ENCODE results near the gene NR6A1.

NR6A1 gene

DNA sequence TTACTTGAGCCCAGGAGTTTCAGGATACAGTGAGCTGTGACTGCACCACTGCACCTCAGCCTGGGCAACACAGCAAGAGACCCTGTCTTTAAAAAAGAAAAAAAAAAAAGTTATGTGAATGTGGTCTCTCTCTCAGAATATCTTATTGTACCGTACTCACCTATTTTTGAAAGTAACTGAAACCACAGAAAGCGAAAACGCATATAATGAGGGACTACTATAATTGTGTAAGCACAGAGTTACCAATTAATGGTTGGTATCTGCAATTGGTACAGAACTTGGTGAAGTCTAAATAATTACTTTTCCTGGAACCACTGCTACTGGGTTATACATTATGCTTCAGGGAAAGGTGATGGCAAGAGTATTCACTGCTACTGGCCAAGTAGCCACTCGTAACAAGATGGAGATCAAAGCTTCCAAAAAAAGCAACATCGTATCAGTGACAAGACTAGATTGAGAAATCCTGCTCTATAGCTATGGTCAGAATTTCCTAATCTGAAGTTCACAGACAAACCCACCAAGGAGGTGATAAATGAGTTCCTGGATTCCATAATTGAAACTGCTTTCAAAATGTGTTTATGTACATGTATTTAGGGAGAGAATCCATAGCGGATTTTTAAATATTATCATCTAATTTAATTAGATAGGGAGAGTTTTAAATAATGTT lies 82.7 kb downstream of the NR6A1 start:
- no peak for DNase-seq (ENCODE audit: low read depth in 2 of 2)

DNA sequence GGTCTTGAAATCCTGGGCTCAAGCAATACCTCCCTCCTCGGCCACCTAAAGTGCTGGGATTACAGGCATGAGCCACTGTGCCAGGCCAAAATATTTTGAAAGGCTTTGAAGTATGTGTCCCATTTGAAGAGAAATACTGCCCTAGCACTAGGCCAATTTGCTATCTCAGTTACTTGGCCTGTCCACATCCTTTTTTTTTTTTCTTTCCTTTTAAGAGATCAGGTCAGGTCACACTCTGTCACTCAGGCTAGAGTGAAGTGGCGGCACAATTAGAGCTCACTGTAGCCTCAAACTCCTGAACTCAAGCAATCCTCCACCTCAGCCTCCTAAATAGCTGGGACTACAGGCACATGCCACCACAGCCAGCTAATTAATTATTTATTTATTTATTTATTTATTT lies 84.2 kb downstream of the NR6A1 start:
- DNase-seq (ENCODE audit: low read depth in 2 of 2) = no peak

DNA sequence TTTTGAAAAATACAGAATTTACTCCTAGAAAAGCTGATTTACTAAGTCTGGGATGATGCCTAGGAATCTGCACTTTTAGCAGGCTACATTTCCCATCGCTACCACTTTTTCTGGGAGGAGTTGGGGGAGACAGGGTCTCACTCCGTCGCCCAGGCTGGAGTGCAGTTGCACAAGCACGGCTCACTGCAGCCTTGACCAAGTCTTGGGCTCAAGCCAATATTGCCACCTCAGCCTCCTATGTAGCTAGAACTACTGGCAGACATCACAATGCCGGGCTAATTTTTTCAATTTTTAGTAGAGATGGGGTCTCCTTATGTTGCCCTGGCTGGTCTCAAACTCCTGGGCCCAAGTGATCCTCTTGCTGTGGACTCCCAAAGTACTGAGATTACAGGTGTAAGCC lies 85.9 kb downstream of the NR6A1 start:
- no peak for DNase-seq (ENCODE audit: low read depth in 2 of 2)

DNA sequence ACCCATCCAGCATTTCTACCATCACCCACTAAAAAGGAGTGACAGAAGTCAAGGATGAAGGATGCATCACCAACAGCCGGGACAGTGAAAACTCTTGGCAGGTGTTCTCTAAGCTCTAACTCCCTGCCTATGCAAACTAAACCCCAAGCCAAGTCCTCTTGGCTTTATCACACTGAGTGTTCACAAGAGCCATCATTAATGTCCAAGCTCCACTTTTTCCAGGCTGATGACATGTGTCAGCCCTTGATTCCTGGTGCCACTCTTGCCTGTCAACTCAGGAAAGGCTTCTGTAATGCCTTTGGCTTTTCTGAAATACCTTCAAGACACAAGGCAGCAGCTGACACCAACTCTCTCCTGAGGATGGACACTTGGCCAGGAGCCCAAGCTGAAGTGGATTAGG lies 86.9 kb downstream of the NR6A1 start:
- DNase-seq (ENCODE audit: low read depth in 2 of 2) = no peak

DNA sequence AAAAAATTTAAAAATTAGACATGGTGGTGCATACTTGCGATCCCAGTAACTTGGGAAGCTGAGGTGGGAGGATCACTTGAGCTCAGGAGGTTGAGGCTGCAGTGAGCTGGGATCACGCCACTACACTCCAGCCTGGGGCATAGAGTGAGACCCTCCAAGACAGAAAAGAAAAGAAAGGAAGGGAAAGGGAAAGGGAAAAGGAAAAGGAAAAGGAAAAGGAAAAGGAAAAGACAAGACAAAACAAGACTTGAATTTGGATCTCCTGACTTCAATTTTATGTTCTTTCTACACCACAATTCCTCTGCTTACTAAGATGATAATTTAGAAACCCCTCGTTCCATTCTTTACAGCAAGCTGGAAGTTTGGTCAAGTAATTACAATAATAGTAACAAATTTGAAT lies 88.1 kb downstream of the NR6A1 start:
- no peak for DNase-seq (ENCODE audit: low read depth in 2 of 2)

DNA sequence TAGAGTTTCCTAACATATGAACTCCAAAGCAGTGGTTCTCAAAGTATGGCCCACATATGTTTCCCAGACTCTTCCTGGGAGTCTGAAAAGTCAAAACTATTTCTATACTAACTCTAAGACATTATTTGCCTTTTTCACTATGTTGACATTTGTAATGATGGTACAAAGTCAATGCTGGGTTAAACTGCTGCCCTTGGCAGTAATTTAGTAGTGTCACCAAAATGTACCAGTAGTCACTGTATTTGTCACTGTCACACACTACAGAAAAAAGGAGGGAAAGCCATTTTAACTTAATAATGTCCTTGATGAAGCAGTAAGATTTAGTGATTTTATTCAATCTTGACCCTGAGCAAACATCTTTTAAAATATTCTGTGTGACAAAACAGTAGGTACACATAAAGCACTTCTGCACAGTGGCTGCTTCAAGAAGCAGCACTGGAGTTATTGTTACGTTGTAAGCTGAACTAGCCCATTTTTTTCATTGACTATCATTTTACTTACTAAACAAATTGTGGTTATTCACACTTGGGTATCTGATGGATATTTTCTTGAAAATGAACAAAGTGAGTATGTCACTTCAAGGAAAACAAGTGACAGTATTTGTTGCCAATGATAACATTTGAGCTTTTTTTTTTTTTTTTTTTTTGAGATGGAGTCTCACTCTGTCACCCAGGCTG lies 90.3 kb downstream of the NR6A1 start:
- DNase-seq (ENCODE audit: low read depth in 2 of 2) = no peak

DNA sequence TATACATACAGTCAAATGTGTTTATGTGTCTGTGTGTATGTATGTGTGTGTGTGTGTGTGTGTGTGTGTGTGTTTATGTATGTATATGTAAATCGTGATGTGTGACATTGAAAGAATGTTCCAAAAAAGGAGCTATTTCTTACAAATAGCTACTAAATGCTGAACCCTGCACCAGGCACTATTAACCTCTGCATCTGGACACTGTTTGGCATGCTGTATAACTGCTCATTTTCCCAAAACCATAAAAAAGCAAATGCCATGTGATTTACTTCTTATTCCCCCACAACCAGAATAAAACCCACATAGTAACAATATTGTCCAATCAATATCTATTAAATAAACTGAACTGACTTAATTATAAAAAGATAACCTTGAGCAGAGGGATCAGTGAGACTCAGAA lies 91.1 kb downstream of the NR6A1 start:
- no peak for DNase-seq (ENCODE audit: low read depth in 2 of 2)

DNA sequence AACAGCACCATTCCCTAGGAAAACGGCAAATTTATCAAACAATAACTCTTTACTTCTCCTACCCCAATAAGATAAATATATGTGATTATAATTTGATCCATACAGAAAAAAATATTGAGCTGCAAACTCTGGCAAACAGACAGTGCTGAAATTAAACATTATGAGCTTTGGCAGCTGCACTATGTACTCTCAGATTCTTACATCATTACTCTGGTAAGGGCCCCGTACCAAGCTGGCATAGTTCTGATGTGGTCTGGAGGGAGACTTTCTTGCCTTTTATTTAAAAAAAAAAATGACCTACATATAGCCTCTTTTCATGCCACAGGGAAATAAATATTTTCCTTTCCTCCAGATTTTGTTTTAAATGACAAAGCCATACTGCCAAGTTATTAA lies 95.0 kb downstream of the NR6A1 start:
- DNase-seq (ENCODE audit: low read depth in 2 of 2) = no peak

DNA sequence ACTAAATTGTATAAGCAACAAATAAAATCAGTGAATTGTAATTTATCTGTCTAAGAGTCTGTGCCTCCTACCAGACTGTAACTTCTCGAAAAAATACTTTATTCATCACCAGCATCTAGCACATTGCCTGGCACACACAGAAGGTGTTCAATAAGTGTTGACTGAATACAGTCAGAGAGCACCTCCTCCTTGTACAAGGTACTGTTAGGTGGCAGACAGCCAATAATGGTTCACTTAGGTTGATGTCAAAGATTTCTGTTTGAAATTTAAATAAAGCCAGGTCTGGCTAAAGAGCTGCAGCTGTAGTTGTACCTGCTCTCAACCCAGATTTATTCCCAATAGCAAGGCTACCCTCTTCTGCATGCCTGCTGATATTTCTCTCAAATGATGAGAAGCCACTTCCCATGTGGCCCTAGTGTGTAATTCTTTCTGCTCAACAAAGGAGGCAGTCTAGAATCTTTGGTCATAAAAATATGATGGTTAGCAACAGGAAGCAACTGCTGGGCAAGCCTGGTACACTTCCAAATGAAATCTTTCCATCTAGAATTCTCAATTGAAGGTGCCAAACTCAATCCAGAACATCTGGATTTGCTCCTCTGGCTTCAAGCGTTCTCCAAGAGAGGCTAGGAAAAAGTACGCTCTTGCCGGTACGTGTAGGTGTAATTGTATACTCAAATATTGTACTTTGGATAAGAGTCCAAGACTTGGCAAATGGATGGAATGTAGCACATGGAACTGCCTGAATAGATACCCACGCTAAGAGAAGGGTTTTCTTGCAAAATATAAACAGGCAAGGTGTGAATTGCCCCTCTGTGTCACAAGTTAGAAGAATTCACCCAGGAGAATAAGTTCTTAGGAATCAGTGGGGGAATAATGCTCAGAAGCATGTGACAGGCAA lies 95.6 kb downstream of the NR6A1 start:
- no peak for DNase-seq (ENCODE audit: low read depth in 2 of 2)

DNA sequence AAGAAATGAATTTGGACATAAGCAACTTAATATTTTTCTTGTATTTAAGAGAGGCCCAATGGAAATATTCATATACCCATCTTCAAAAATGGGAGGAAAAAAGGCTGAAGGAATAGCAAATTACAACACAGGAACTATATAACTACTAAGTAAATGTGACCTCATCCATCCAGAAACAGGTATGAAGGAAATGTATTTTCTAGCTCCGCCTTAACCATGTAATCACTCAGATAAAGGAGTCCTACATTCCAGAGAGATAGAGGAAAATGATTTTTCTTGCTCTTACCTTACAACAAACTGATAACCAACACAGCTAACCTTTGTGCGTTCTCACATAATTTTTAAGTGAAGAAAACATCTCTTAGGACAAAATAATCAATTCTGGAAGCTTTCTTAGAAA lies 96.5 kb downstream of the NR6A1 start:
- DNase-seq (ENCODE audit: low read depth in 2 of 2) = no peak

DNA sequence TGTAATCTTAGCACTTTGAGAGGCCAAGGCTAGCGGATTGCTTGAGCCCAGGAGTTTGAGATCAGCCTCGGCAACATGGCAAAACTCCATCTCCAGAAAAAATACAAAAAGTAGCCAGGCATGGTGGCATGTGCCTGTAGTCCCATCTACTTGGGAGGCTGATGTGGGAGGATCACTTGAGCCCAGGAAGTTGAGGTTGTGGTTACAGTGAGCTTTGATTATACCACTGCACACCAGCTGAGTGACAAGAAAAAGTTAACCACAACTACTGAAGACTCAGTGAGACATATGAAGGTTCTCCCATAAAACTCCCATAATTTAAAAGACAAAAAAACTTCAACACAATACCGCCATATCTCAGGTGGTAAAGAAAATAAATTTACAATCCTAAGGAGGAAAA lies 98.0 kb downstream of the NR6A1 start:
- DNase-seq (ENCODE audit: low read depth in 2 of 2) = no peak

DNA sequence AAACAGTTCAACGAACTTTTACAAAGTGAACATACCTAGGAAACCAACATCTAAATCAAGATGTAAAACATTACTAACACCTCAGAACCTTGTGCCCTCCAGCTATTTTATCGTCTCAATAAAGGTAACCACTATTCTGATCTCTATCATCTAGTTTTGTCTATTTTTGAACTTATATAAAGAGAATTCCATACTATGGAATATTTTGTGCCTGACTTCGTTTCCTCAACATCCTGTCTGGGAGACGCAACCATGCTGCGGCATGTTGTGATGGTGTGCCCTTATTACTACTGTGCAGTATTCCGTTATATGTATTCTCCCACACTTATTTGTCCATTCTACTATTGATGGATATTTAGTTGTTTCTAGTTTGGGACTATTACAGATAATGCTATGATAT lies 99.2 kb downstream of the NR6A1 start:
- DNase-seq (ENCODE audit: low read depth in 2 of 2) = no peak

DNA sequence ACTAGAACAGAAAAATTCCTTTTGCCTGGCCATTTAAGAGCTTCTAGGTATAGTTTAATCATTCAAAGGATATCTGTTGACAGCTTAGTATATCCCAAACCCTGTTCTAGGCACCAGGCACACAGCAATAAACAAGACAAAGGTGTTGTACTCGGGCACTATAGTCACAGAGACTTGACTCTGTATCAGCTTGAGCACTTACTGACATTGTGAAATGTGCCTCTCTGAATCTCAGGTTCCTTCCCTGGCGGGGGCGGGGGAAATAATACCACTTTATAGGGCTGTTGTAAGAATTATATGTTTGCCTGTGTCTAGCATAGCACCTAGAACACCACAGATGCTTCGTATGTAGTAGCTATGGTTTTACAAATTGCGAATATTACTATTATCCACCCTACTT lies 104.5 kb downstream of the NR6A1 start:
- no peak for DNase-seq (ENCODE audit: low read depth in 2 of 2)

DNA sequence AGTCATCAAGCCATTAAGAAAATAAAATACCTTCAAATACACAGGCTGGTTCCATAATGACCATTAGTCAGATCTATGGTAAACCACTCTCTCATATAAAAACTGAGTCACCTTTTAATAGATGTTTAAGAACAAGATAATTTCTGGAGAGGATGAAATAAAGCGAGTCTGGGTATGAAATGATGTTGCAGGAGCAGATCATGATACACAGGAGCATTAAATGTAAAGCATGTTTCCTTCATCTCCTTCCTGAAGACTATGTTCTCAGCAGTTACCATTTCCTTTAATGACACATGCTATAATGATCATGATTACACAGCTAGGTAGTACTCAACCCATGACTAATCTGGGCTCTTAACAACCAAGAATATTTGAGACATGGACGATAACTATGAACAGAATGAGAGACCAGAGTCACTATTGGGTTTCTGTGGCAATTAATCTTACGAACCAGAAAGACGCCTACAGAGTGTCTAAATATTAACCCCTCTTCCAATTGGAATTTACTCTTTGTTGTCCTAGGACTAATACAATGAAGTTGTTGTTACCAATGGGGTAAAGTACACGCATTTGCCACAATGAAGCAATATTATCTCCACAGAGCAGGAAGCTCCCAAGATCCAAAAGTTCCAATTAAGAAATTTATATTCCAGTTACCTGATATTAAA lies 105.6 kb downstream of the NR6A1 start:
- DNase-seq (ENCODE audit: low read depth in 2 of 2) = no peak

DNA sequence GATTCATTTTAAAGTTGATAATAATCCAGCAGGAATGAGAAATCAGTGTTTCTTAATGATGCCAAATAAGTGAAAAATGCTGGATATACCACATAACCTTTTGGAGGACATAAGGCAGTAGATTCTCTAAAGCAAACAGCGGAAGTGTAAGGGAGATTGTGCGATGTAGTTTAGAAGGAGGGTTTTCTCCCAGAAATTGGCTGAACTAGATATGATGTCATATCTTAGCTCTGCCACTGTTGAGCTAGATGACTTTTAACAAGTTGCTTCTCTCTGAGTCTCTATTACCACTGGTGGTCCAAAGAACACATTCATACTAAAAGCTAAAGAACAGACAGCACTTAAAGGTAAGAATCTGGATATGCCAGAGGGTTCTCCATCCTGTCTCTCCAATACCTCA lies 107.0 kb downstream of the NR6A1 start:
- no peak for DNase-seq (ENCODE audit: low read depth in 2 of 2)

DNA sequence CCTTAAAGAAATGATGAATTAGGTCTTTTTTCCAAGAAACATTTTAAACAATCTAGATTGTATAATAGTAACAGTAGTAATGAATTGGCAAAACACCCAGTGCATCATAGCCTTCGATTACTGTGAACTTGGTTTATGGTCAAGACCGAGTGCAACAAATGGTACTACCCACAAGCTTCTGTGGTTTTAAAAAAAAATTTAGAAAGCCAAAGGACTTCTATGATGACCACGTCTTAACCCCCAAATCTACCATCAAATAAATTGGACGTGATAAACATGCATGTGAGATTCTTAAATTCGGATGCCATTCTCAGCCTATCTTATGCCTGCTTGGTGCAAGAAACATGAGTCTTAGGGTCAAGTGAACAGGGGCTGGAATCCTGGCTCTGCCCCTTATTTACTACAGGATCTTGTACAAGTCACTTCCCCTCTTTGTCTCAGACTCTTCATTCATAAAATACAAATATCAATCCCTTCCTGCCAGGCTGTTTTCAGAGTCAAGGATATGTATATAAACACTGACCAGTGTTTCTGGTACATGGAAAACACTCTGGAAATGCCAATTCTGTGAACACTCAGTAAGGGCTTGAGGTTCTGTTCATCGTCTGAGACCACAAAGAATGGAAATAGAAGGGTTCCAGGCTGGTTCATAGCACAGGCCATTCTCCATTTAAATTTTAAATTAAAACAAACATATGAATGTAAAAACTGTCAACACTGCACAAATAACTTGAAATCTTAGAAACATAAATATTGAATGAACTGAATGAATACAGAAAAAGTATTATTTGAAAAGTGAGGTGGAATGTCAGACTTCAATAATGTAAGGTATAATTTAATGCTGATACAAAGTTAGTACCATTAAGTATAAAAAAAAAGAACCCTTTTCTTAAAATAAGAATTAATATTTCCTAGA lies 107.8 kb downstream of the NR6A1 start:
- DNase-seq (ENCODE audit: low read depth in 2 of 2) = no peak

DNA sequence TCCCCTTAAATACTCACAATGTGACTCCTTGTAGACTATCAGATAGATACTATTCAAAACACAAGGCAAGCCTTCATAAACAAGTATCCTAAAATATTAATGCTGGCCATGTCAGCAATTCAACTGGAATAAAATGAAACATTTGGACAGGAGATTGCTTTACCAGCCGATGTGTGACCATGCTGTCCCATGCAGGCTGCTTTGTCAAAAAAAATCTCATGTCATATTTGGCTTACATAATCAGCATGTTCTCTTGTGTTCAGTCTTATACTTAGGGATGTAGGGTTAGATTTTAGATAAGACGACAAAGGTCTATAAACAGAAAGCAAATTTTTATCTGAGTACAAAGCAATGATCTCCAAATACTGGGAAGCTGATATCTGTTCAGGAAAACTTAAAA lies 108.5 kb downstream of the NR6A1 start:
- DNase-seq (ENCODE audit: low read depth in 2 of 2) = no peak

DNA sequence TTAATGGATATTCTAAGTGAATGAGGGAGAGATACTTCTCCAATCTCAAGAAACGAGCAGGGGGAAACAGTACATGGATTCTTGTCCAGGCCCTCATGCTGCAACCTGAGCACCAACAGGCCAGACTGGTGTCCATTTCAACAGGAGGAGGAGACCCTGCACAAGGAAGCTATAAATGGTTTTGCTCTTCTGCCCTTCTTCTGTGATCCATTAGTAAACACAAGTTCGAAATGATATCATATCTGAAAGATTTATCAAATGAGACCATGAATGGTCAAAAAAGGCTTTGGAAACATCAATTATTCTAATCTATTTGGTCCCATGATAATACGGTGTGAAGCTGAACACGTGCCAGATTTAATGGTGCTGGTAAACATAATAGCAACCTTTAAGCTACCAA lies 109.8 kb downstream of the NR6A1 start:
- no peak for DNase-seq (ENCODE audit: low read depth in 2 of 2)

DNA sequence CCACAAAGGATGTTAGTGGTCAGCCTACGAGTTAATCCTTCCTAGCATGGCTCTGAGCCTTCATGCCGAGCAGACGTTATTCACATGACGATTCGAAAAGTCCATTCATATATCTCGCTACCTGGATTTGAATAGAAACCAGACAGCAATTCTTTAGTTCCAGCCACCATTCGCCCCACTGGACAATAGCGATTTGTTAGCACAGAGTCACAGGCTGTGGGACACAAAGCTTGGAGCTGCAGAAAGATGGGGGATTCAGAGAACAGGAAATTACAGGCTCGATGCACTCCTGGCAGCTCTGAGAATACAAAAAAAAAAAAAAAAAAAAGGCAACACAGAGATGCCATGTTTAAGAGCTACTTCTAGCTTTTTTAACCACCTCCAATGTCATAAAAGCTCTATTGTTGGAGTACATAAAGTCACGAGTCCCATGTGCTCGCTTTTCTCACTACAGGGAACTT lies 110.7 kb downstream of the NR6A1 start:
- DNase-seq (ENCODE audit: low read depth in 2 of 2) = no peak

DNA sequence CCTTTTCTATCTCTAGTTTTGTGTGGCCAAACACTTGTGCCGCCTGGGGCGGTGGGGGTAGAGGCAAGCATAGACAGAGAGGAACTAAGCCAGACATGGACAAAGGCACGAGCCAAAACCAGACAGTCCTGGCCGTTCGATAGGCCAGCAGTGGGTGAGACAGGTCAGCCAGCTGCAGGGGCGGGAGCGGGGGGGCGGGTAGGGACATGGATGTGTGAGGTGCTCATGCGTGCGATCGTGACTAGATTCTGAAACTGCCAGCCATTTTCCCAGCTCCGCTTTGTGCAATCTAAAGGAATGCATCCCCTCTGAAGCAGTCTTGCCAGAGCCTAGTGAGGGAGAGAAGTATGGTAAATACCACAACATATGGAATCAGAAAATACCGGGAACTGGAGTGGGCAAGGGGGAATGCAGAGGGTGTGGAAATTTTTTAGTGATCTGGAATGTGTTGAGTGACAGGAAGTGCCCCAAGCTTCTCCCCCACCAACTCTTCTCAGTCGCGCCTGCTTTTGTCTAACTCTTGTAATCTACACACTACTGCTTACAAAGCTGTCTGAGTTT lies 111.9 kb downstream of the NR6A1 start:
- peak; percentile 20 to 33 for DNase-seq (ENCODE audit: low read depth in 2 of 2)

Data from stimulated activated CD8-positive, alpha-beta memory T cell treated with anti-CD3 and anti-CD28 coated beads, Interleukin-2, amount 100 ng/mL, for 48 hours (primary cell).